ENCODE measurements around the gene TANC1.

GRCh38 chr2:159069229-159069628, 100.8 kb downstream of the TANC1 start:
- TF ChIP-seq USF2 (IDR thresholded peaks at IDR 0.05; ENCODE audit: low read depth, low read length) (no peak), CEBPB (IDR thresholded peaks at IDR 0.05; ENCODE audit: low read depth, low read length) (no peak), CTCF (conservative IDR thresholded peaks at IDR 0.05; ENCODE audit: low read depth, low read length) (no peak), SMC3 (IDR thresholded peaks at IDR 0.05; ENCODE audit: low read depth, low read length) (no peak), POLR2A (IDR thresholded peaks at IDR 0.05; ENCODE audit: low read depth, low read length) (no peak), ELK1 (IDR thresholded peaks at IDR 0.05; ENCODE audit: borderline replicate concordance, low read depth, low read length) (no peak), RAD21 (IDR thresholded peaks at IDR 0.05; ENCODE audit: low read length) (no peak), MAZ (IDR thresholded peaks at IDR 0.05; ENCODE audit: borderline replicate concordance, low read depth, low read length) (no peak), MXI1 (IDR thresholded peaks at IDR 0.05; ENCODE audit: borderline replicate concordance, low read depth, low read length) (no peak), RCOR1 (IDR thresholded peaks at IDR 0.05; ENCODE audit: insufficient replicate concordance, low read length) (no peak), MAFK (IDR thresholded peaks at IDR 0.05; ENCODE audit: low read depth, low read length) (no peak), BHLHE40 (IDR thresholded peaks at IDR 0.05; ENCODE audit: low read depth, low read length) (no peak), FOS (IDR thresholded peaks at IDR 0.05; ENCODE audit: low read depth, low read length) (no peak)

Data from IMR-90 (cell line).